ENCODE results near the gene FOXA3. TPM values are rescaled to one million over a fixed set of nuclear protein-coding genes. Genes with fewer than 3 reads are reported as not detected.

FOXA3 gene
- total and polyA plus RNA-seq, 2 experiments from 2014 or later, result not detected

GRCh38 chr19:45823182-45823581 lies 40.9 kb upstream of the FOXA3 start:
- WGBS, 2 experiments (ENCODE audit: low coverage in 1 of 2, low lambda C conversion rate in 2 of 2, missing lambda C conversion rate in 2 of 2), result 95% methylated on average over 12 of the region's 12 CpGs

GRCh38 chr19:45824041-45824471 lies 40.1 kb upstream of the FOXA3 start:
- Histone ChIP-seq H3K4me2 (ENCODE audit: unreplicated experiment) (no peak overlapping the region), H3F3A (ENCODE audit: insufficient read depth) (no peaks in the 10 kb centered on the region), H3K27me3 (replicated peaks; ENCODE audit: insufficient read depth) (no peaks in the 10 kb centered on the region), H3K9ac (no peak overlapping the region), H3K9me3 (ENCODE audit: low read depth) (no peaks in the 10 kb centered on the region), H3K27ac (no peak overlapping the region), H2AFZ (no peak overlapping the region), H3K9me2 (ENCODE audit: insufficient read depth) (no peaks in the 10 kb centered on the region), H3K36me3 (ENCODE audit: low read depth) (peaks cover 22% of the 10 kb centered on the region; the same call in 1 of the 2 replicates), H3K79me2 (ENCODE audit: insufficient read depth) (no peaks in the 10 kb centered on the region), H3K4me3 (no peak overlapping the region), H3K4me1 (ENCODE audit: insufficient read depth) (no peaks in the 10 kb centered on the region), H4K20me1 (ENCODE audit: insufficient read depth) (no peaks in the 10 kb centered on the region)
- 72 to 75% methylated on average over 12 of the region's 12 CpGs for WGBS, 2 experiments (ENCODE audit: low coverage in 1 of 2, low lambda C conversion rate in 2 of 2, missing lambda C conversion rate in 2 of 2)
- in situ Hi-C loops (cut with MboI), result no loop called here
- TF ChIP-seq EZH2phosphoT487 (IDR thresholded peaks at IDR 0.05; ENCODE audit: insufficient read depth, low read depth) (no peak), EZH2 (IDR thresholded peaks at IDR 0.05; ENCODE audit: insufficient read depth, poor library complexity, severe bottlenecking) (no peak)
- no peak for DNase-seq

More at GRCh38 chr19:45823182-45823581, 40.9 kb upstream of the FOXA3 start:
- Histone ChIP-seq H2AFZ (no peak overlapping the region), H3K9me2 (ENCODE audit: insufficient read depth) (no peaks in the 10 kb centered on the region), H4K20me1 (ENCODE audit: insufficient read depth) (no peaks in the 10 kb centered on the region), H3K4me2 (ENCODE audit: unreplicated experiment) (no peak overlapping the region), H3K4me3 (no peak overlapping the region), H3K9ac (no peak overlapping the region), H3K36me3 (ENCODE audit: low read depth) (peaks cover 18% of the 10 kb centered on the region; the same call in 1 of the 2 replicates), H3K27ac (no peak overlapping the region), H3K9me3 (ENCODE audit: low read depth) (no peaks in the 10 kb centered on the region), H3K27me3 (replicated peaks; ENCODE audit: insufficient read depth) (no peaks in the 10 kb centered on the region), H3K4me1 (ENCODE audit: insufficient read depth) (no peaks in the 10 kb centered on the region), H3F3A (ENCODE audit: insufficient read depth) (no peaks in the 10 kb centered on the region), H3K79me2 (ENCODE audit: insufficient read depth) (no peaks in the 10 kb centered on the region)
- no peak for DNase-seq
- no peak for TF ChIP-seq EZH2phosphoT487 (IDR thresholded peaks at IDR 0.05; ENCODE audit: insufficient read depth, low read depth)
- no peak for TF ChIP-seq EZH2 (IDR thresholded peaks at IDR 0.05; ENCODE audit: insufficient read depth, poor library complexity, severe bottlenecking)
- in situ Hi-C loops (cut with MboI), result no loop called here

- in situ Hi-C loops (cut with MboI), result no loop called here
- no peak overlapping the region for H3K9ac ChIP-seq
- peaks cover 22% of the 10 kb centered on the region; the same call in 1 of the 2 replicates for H3K36me3 ChIP-seq (ENCODE audit: low read depth)
- H3K4me1 ChIP-seq (ENCODE audit: insufficient read depth), result no peaks in the 10 kb centered on the region
- H3K9me3 ChIP-seq (ENCODE audit: low read depth), result no peaks in the 10 kb centered on the region
- no peak overlapping the region for H2AFZ ChIP-seq
- no peak overlapping the region for H3K4me2 ChIP-seq (ENCODE audit: unreplicated experiment)
- no peaks in the 10 kb centered on the region for H3K79me2 ChIP-seq (ENCODE audit: insufficient read depth)
- WGBS, 2 experiments (ENCODE audit: low coverage in 1 of 2, low lambda C conversion rate in 2 of 2, missing lambda C conversion rate in 2 of 2), result 89 to 90% methylated on average over 25 of the region's 26 CpGs
- H4K20me1 ChIP-seq (ENCODE audit: insufficient read depth), result no peaks in the 10 kb centered on the region
- H3K27me3 ChIP-seq (replicated peaks; ENCODE audit: insufficient read depth), result no peaks in the 10 kb centered on the region
- no peaks in the 10 kb centered on the region for H3F3A ChIP-seq (ENCODE audit: insufficient read depth)
- TF ChIP-seq EZH2phosphoT487 (IDR thresholded peaks at IDR 0.05; ENCODE audit: insufficient read depth, low read depth), result no peak
- TF ChIP-seq EZH2 (IDR thresholded peaks at IDR 0.05; ENCODE audit: insufficient read depth, poor library complexity, severe bottlenecking), result no peak
- H3K4me3 ChIP-seq, result no peak overlapping the region
- H3K9me2 ChIP-seq (ENCODE audit: insufficient read depth), result no peaks in the 10 kb centered on the region
- no peak for DNase-seq
- H3K27ac ChIP-seq, result no peak overlapping the region
Observed at GRCh38 chr19:45824531-45825262, 39.4 kb upstream of the FOXA3 start.

- TF ChIP-seq EZH2 (IDR thresholded peaks at IDR 0.05; ENCODE audit: insufficient read depth, poor library complexity, severe bottlenecking), result no peak
- TF ChIP-seq EZH2phosphoT487 (IDR thresholded peaks at IDR 0.05; ENCODE audit: insufficient read depth, low read depth), result no peak
- Histone ChIP-seq H3F3A (ENCODE audit: insufficient read depth) (no peaks in the 10 kb centered on the region), H3K27ac (no peak overlapping the region), H2AFZ (no peak overlapping the region), H3K9ac (no peak overlapping the region), H3K27me3 (replicated peaks; ENCODE audit: insufficient read depth) (no peaks in the 10 kb centered on the region), H3K36me3 (ENCODE audit: low read depth) (peaks cover 22% of the 10 kb centered on the region; the same call in 1 of the 2 replicates), H4K20me1 (ENCODE audit: insufficient read depth) (no peaks in the 10 kb centered on the region), H3K4me1 (ENCODE audit: insufficient read depth) (no peaks in the 10 kb centered on the region), H3K4me2 (ENCODE audit: unreplicated experiment) (no peak overlapping the region), H3K9me3 (ENCODE audit: low read depth) (no peaks in the 10 kb centered on the region), H3K9me2 (ENCODE audit: insufficient read depth) (no peaks in the 10 kb centered on the region), H3K79me2 (ENCODE audit: insufficient read depth) (no peaks in the 10 kb centered on the region), H3K4me3 (no peak overlapping the region)
- DNase-seq, result no peak
- WGBS, 2 experiments (ENCODE audit: low coverage in 1 of 2, low lambda C conversion rate in 2 of 2, missing lambda C conversion rate in 2 of 2), result 93% methylated on average over 8 of the region's 8 CpGs
- in situ Hi-C loops (cut with MboI), result no loop called here
Observed at GRCh38 chr19:45825263-45825605, 38.9 kb upstream of the FOXA3 start.
